Measurements from ENCODE around the gene PRKN.

GRCh38 chr6:162331911-162332310 lies 395.7 kb downstream of the PRKN start:
- TF ChIP-seq NFRKB (IDR thresholded peaks at IDR 0.05), result no peak
- TF ChIP-seq L3MBTL2 (conservative IDR thresholded peaks at IDR 0.05), result no peak
- TF ChIP-seq SP1 (IDR thresholded peaks at IDR 0.05), result no peak
- no peak for TF ChIP-seq ELF4 (IDR thresholded peaks at IDR 0.05)
- no peak for TF ChIP-seq FOXK2 (IDR thresholded peaks at IDR 0.05)
- no peak for TF ChIP-seq TARDBP (IDR thresholded peaks at IDR 0.05)
- TF ChIP-seq FOXM1 (IDR thresholded peaks at IDR 0.05; ENCODE audit: borderline replicate concordance), result no peak
- TF ChIP-seq LEF1 (IDR thresholded peaks at IDR 0.05; ENCODE audit: borderline replicate concordance), result no peak
- TF ChIP-seq ZNF384 (IDR thresholded peaks at IDR 0.05), result no peak
- TF ChIP-seq HDGF (IDR thresholded peaks at IDR 0.05; ENCODE audit: borderline replicate concordance), result no peak
- TF ChIP-seq BHLHE40 (IDR thresholded peaks at IDR 0.05; ENCODE audit: borderline replicate concordance), result no peak

Data from HEK293T (cell line).